Hepatocyte (in vitro differentiated cells): Measurements from ENCODE around the gene TTN. TPM values are rescaled to one million over a fixed set of nuclear protein-coding genes. Genes with fewer than 3 reads are reported as not detected.

Source experiments
- DNase-seq: peaks from one replicate; pipeline ENCODE4 v3.0.0-alpha.2; 2016; ENCODE audit warnings: low spot score
- H2AFZ ChIP-seq: fragments of 200-600 bp; sonication (generic); 2 replicates; pipeline ENCODE4 v1.6.0; 2016; ENCODE audit warnings: antibody characterized with exemption, mild to moderate bottlenecking
- H3K27ac ChIP-seq: fragments of 200-600 bp; sonication (generic); 2 replicates; pipeline ENCODE4 v1.5.1; 2016; ENCODE audit warnings: mild to moderate bottlenecking
- H3K27me3 ChIP-seq: fragments of 200-600 bp; sonication (generic); 2 replicates; pipeline ENCODE4 v1.6.1; 2016
- H3K36me3 ChIP-seq: fragments of 200-600 bp; sonication (generic); replicated peaks from 2 replicates; pipeline ENCODE4 v1.5.1; 2016; ENCODE audit warnings: low read depth; ENCODE audit not compliant: insufficient read depth
- H3K4me1 ChIP-seq: fragments of 200-600 bp; sonication (generic); 2 replicates; pipeline ENCODE4 v1.5.1; 2016; ENCODE audit warnings: mild to moderate bottlenecking, moderate library complexity; ENCODE audit not compliant: insufficient read depth
- H3K4me2 ChIP-seq: fragments of 200-600 bp; sonication (generic); 2 replicates; pipeline ENCODE4 v1.6.0; 2016
- H3K4me3 ChIP-seq: fragments of 200-600 bp; sonication (generic); 2 replicates; pipeline ENCODE4 v1.5.1; 2016; ENCODE audit warnings: mild to moderate bottlenecking
- H3K79me2 ChIP-seq: fragments of 200-600 bp; sonication (generic); 2 replicates; pipeline ENCODE4 v1.6.0; 2017; ENCODE audit warnings: mild to moderate bottlenecking
- H3K9me2 ChIP-seq: fragments of 200-600 bp; sonication (generic); replicated peaks from 2 replicates; pipeline ENCODE4 v1.6.0; 2017; ENCODE audit warnings: mild to moderate bottlenecking; ENCODE audit not compliant: insufficient read depth
- H3K9me3 ChIP-seq: fragments of 200-600 bp; sonication (generic); 2 replicates; pipeline ENCODE4 v1.5.1; 2016; ENCODE audit warnings: low read depth, mild to moderate bottlenecking
- H4K20me1 ChIP-seq: fragments of 200-600 bp; sonication (generic); 2 replicates; pipeline ENCODE4 v1.6.0; 2016; ENCODE audit warnings: mild to moderate bottlenecking; ENCODE audit not compliant: insufficient read depth, poor library complexity, severe bottlenecking
- EZH2 ChIP-seq: fragments of 200-600 bp; sonication (generic); IDR thresholded peaks from 2 replicates; pipeline ENCODE4 v1.6.1; 2016; ENCODE audit warnings: antibody characterized with exemption, mild to moderate bottlenecking, borderline replicate concordance
- EZH2phosphoT487 ChIP-seq: fragments of 200-600 bp; sonication (generic); IDR thresholded peaks from one replicate; pipeline ENCODE4 v1.6.1; 2018; ENCODE audit warnings: antibody characterized with exemption, mild to moderate bottlenecking, low read depth, moderate library complexity; ENCODE audit not compliant: unreplicated experiment, severe bottlenecking
- WGBS: methylation state at CpG from one replicate; pipeline ENCODE4 v1.1.6; 2016; ENCODE audit warnings: low lambda C conversion rate; ENCODE audit errors: missing lambda C conversion rate; 5-methylcytosine and 5-hydroxymethylcytosine counted together
- polyA plus RNA-seq: library from polyadenylated mRNA; unstranded; fragments of >200 nt; fragmentation: Nextera tagmentation; extraction: Ambion mirVana; gene quantifications from 2 replicates; pipeline ENCODE4 v1.2.1, GENCODE V29; 2016
- total RNA-seq: library from RNA; depleted of rRNA; stranded (reverse); fragments of >200 nt; gene quantifications from 2 replicates; pipeline ENCODE4 v1.2.3, GENCODE V29; 2014
- TF ChIP-seq, protein P1 (sequence below): fragments of 200-600 bp; sonication (generic); IDR thresholded peaks from 2 replicates; pipeline ENCODE4 v1.5.1; 2016; ENCODE audit warnings: antibody characterized with exemption, mild to moderate bottlenecking; ENCODE audit not compliant: poor library complexity

TTN gene
- total and polyA plus RNA-seq, 2 experiments from 2014 or later: 5.4 to 6.4 TPM

DNA sequence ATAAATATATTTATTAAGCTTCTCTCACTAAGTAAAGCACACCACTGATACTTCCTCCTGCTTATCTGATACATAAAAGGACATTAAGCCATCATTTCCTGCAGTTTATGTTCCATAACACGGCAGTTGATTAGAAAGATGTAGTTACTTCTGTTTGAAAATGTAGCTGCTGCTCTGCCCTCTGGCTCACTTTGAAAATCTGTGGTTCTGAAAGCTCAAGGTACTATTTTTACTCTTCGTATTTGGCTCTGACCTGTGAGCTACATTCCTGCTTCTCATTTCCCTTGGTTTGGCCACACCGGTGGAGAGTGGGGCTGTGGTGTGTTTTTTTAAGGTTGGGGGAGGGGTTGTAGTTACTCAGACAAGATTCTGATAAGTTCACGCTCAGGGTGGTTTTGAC is 12.8 kb upstream of the TTN start:
- Histone ChIP-seq H4K20me1 (no peaks in the 10 kb centered on the region), H3K4me3 (no peak overlapping the region), H3K4me2 (no peak overlapping the region), H3K36me3 (no peaks in the 10 kb centered on the region), H3K9me2 (no peaks in the 10 kb centered on the region), H2AFZ (no peak overlapping the region), H3K27ac (no peak overlapping the region), H3K4me1 (no peaks in the 10 kb centered on the region), H3K27me3 (no peaks in the 10 kb centered on the region), H3K79me2 (no peaks in the 10 kb centered on the region), H3K9me3 (no peaks in the 10 kb centered on the region)
- no peak for DNase-seq
- TF ChIP-seq, protein P1, sequence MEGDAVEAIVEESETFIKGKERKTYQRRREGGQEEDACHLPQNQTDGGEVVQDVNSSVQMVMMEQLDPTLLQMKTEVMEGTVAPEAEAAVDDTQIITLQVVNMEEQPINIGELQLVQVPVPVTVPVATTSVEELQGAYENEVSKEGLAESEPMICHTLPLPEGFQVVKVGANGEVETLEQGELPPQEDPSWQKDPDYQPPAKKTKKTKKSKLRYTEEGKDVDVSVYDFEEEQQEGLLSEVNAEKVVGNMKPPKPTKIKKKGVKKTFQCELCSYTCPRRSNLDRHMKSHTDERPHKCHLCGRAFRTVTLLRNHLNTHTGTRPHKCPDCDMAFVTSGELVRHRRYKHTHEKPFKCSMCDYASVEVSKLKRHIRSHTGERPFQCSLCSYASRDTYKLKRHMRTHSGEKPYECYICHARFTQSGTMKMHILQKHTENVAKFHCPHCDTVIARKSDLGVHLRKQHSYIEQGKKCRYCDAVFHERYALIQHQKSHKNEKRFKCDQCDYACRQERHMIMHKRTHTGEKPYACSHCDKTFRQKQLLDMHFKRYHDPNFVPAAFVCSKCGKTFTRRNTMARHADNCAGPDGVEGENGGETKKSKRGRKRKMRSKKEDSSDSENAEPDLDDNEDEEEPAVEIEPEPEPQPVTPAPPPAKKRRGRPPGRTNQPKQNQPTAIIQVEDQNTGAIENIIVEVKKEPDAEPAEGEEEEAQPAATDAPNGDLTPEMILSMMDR: no peak
- TF ChIP-seq EZH2phosphoT487: no peak
- no peak for TF ChIP-seq EZH2
- WGBS: 49% methylated on average over 4 of the region's 4 CpGs

DNA sequence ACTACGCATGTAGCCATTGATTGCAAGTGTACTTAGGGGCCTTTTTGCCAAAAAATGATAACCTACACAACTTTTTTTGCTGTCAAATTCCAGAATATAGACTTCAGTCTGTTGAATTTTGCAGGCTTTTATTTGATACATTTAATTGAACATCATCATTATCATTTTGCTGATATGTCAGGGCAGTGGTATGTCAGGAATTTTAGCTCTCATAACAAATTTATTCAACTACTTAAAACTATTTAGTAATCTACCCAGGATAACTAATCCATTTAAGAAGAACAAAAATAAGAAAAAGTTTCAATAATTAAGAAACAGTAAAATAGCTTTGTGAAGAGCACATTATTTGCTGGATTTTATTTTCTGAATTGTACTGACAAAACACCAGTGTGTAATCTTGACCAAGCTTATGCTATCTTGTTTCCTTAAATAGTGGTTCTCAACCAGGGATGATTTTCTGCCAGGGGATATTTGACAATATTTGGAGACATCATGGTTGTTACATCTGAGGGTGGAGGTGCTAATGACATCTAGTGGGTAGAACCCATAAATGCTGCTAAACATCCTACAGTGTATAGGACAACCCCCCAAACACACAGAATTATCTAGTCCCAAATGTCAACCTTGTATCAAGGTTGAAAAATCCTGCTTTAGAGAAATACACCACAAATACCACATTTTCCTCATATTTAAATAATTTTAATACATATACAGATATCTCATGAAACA is 12.1 kb upstream of the TTN start:
- no peak for TF ChIP-seq EZH2
- no peak for TF ChIP-seq EZH2phosphoT487
- TF ChIP-seq, protein P1: no peak

DNA sequence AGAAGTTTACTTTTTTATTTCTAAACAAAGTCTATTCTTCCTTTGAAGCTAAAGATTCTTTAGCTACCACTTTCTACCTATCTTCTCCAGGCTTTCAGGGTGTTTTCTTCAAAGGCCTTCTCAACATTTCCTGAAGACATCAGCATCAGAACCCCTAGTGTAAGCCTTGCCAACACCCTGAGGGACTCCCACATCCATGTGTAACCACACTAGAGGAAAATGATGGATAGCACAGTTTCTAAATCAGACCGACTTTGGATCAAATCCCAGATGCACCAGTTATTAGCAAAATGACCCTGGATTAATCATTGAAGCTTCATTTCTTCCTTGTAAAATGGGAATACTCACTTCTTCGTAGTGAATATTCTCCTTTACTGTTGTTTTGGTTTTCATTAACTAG is 4.7 kb upstream of the TTN start:
- 94% methylated on average over 2 of the region's 2 CpGs for WGBS

More for the DNA sequence above, 12.1 kb upstream of the TTN start:
- Histone ChIP-seq H3K36me3 (no peaks in the 10 kb centered on the region), H3K9me2 (no peaks in the 10 kb centered on the region), H3K4me3 (no peak overlapping the region), H2AFZ (no peak overlapping the region), H3K4me1 (no peaks in the 10 kb centered on the region), H3K27ac (no peak overlapping the region), H3K27me3 (no peaks in the 10 kb centered on the region), H4K20me1 (no peaks in the 10 kb centered on the region), H3K79me2 (no peaks in the 10 kb centered on the region), H3K4me2 (no peak overlapping the region), H3K9me3 (no peaks in the 10 kb centered on the region)
- DNase-seq: no peak
- 93% methylated on average over 1 of the region's 1 CpG for WGBS

More for the DNA sequence above, 4.7 kb upstream of the TTN start:
- H3K9me3 ChIP-seq: no peaks in the 10 kb centered on the region
- no peaks in the 10 kb centered on the region for H3K4me1 ChIP-seq
- no peak overlapping the region for H3K4me3 ChIP-seq
- H3K9me2 ChIP-seq: no peaks in the 10 kb centered on the region
- no peak overlapping the region for H3K27ac ChIP-seq
- H4K20me1 ChIP-seq: no peaks in the 10 kb centered on the region
- no peak overlapping the region for H2AFZ ChIP-seq
- no peak overlapping the region for H3K4me2 ChIP-seq
- DNase-seq: no peak
- TF ChIP-seq EZH2: no peak
- TF ChIP-seq, protein P1: no peak
- TF ChIP-seq EZH2phosphoT487: no peak
- H3K79me2 ChIP-seq: no peaks in the 10 kb centered on the region
- H3K36me3 ChIP-seq: no peaks in the 10 kb centered on the region
- no peaks in the 10 kb centered on the region for H3K27me3 ChIP-seq
